HG02588 (cell line): ENCODE data around the gene CBFA2T2.
"Not testable (repeated sequence)": the region's sequence is repeated elsewhere in the genome, so short reads cannot be mapped to it uniquely, and the experiment has no call there.

Experiments used
- ATAC-seq: cut with Tn5 transposase; IDR thresholded peaks from one replicate; pipeline ENCODE4 v1.9.1; 2021; ENCODE audit warnings: mild to moderate bottlenecking, moderate library complexity; ENCODE audit not compliant: unreplicated experiment

The CBFA2T2 gene

GRCh38 chr20:33612001-33612400 lies 122.1 kb downstream of the CBFA2T2 start:
- ATAC-seq: no peak

GRCh38 chr20:33621717-33622400 lies 132.0 kb downstream of the CBFA2T2 start:
- ATAC-seq: no peak

GRCh38 chr20:33622705-33623365 lies 132.9 kb downstream of the CBFA2T2 start:
- ATAC-seq: no peak

GRCh38 chr20:33624399-33624798 lies 134.5 kb downstream of the CBFA2T2 start:
- no peak for ATAC-seq

GRCh38 chr20:33626190-33626589 lies 136.3 kb downstream of the CBFA2T2 start:
- ATAC-seq: no peak

GRCh38 chr20:33627577-33628216 lies 137.8 kb downstream of the CBFA2T2 start:
- no peak for ATAC-seq

GRCh38 chr20:33629533-33629932 lies 139.6 kb downstream of the CBFA2T2 start:
- ATAC-seq: no peak

GRCh38 chr20:33629979-33630378 lies 140.1 kb downstream of the CBFA2T2 start:
- ATAC-seq: no peak

- ATAC-seq: no peak
Observed at GRCh38 chr20:33630507-33630906, 140.6 kb downstream of the CBFA2T2 start.

- not testable (repeated sequence) for ATAC-seq
Observed at GRCh38 chr20:33631910-33632309, 142.0 kb downstream of the CBFA2T2 start.

- no peak for ATAC-seq
Observed at GRCh38 chr20:33635341-33635740, 145.4 kb downstream of the CBFA2T2 start.

GRCh38 chr20:33636776-33637175 lies 146.9 kb downstream of the CBFA2T2 start:
- ATAC-seq: no peak

GRCh38 chr20:33640287-33640686 lies 150.4 kb downstream of the CBFA2T2 start:
- ATAC-seq: no peak

GRCh38 chr20:33644313-33645071 lies 154.6 kb downstream of the CBFA2T2 start:
- ATAC-seq: no peak

- ATAC-seq: no peak
Observed at GRCh38 chr20:33645072-33645358, 155.1 kb downstream of the CBFA2T2 start.

GRCh38 chr20:33645396-33645795 lies 155.5 kb downstream of the CBFA2T2 start:
- ATAC-seq: no peak

GRCh38 chr20:33646191-33646590 lies 156.3 kb downstream of the CBFA2T2 start:
- ATAC-seq: no peak

- ATAC-seq: not testable (repeated sequence)
Observed at GRCh38 chr20:33646959-33647602, 157.2 kb downstream of the CBFA2T2 start.

- ATAC-seq: no peak
Observed at GRCh38 chr20:33647603-33648395, 157.9 kb downstream of the CBFA2T2 start.

- no peak for ATAC-seq
Observed at GRCh38 chr20:33648396-33649004, 158.6 kb downstream of the CBFA2T2 start.
